Activated T-helper 1 cell treated with anti-CD3 and anti-CD28 coated beads, Interleukin-12 subunit alpha, Interleukin-12 subunit beta, Interleukin-2, Interleukin-4 antibody, amounts not matched to agents 30 ng/mL and 10 ng/mL and 1 ng/mL, durations not matched to agents 14 hours and 24 hours and 36 hours (primary cell): ENCODE data around the gene HSPA4L. TPM values are rescaled to one million over a fixed set of nuclear protein-coding genes. Genes with fewer than 3 reads are reported as not detected.

ENCODE experiments used
- DNase-seq: peaks from one replicate; pipeline ENCODE4 v3.0.0; 2021; ENCODE audit warnings: low spot score
- H3K27ac Mint-ChIP-seq: one replicate; pipeline ENCODE4 v1.8.0; 2021; ENCODE audit warnings: mild to moderate bottlenecking, mixed read lengths
- H3K27me3 Mint-ChIP-seq: one replicate; pipeline ENCODE4 v1.8.0; 2022; ENCODE audit warnings: mild to moderate bottlenecking, moderate library complexity, mixed read lengths; ENCODE audit not compliant: insufficient read depth
- H3K36me3 Mint-ChIP-seq: one replicate; pipeline ENCODE4 v1.8.0; 2021; ENCODE audit warnings: low read depth, mixed read lengths
- H3K4me1 Mint-ChIP-seq: one replicate; pipeline ENCODE4 v1.8.0; 2021; ENCODE audit warnings: low read depth, mixed read lengths
- H3K4me3 Mint-ChIP-seq: one replicate; pipeline ENCODE4 v1.8.0; 2021; ENCODE audit warnings: mild to moderate bottlenecking, moderate library complexity, mixed read lengths
- H3K9me3 Mint-ChIP-seq: one replicate; pipeline ENCODE4 v1.8.0; 2021; ENCODE audit warnings: mixed read lengths
- intact Hi-C: fragments of 100-400 bp; cut with micrococcal nuclease; formaldehyde crosslinking; loops from one replicate; pipeline ENCODE4 v1.15.1; 2024
- total RNA-seq: library from RNA; stranded (reverse); gene quantifications from 2 replicates; pipeline ENCODE4 v1.2.3, GENCODE V29; 2022

HSPA4L gene
- total RNA-seq, 1 donor from 2014 or later, result 2.5 TPM

GRCh38 chr4:127775843-127776242 is 6.3 kb upstream of the HSPA4L start:
- DNase-seq, result no peak
- H3K27me3 Mint-ChIP-seq, result peaks cover 43% of the 10 kb centered on the region
- intact Hi-C loops, result no loop called here
- no peak overlapping the region for H3K4me3 Mint-ChIP-seq
- peaks cover 9% of the 10 kb centered on the region for H3K4me1 Mint-ChIP-seq
- H3K36me3 Mint-ChIP-seq, result no peaks in the 10 kb centered on the region
- H3K9me3 Mint-ChIP-seq, result no peaks in the 10 kb centered on the region
- H3K27ac Mint-ChIP-seq, result no peak overlapping the region

DNA sequence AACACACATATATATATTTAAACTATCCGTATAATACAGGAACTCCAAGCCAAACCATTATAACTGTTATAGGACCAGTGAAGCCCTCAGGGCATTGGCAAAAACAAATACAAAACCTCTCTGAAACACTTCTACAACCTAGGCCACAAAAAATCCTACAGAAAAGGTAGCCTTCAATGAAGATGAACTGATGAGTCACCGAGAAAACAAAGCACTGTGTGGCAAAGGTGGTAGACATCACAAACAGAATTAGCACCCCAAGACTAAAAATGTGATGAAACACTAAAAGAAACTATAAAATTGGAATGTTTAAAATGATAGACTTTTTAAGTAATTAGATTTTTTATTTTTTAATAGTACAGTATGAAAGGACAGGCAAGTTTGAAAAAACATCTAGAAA is 5.5 kb upstream of the HSPA4L start:
- intact Hi-C loops, result no loop called here
- Mint-ChIP-seq H3K4me1 (peaks cover 14% of the 10 kb centered on the region), H3K36me3 (no peaks in the 10 kb centered on the region), H3K9me3 (no peaks in the 10 kb centered on the region), H3K4me3 (no peak overlapping the region), H3K27ac (no peak overlapping the region), H3K27me3 (peaks cover 50% of the 10 kb centered on the region)
- DNase-seq, result no peak

DNA sequence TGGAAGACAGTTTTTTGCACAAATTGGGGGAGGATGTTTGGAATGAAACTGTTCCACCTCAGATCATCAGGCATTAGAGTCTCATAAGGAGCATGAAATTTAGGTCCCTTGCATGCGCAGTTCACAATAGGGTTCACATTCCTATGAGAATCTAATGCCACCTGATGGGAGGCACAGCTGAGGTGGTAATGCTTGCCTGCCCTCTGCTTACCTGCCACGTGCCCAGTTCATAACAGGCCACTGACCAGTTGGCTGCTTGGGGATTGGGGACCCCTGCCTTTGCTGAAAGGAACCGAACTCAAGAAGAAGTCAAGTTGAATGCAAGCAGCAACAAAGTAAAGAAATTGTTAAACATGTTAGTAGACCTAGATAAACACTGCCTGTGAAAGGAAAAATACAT is 4.6 kb upstream of the HSPA4L start:
- Mint-ChIP-seq H3K36me3 (no peaks in the 10 kb centered on the region), H3K4me1 (peaks cover 16% of the 10 kb centered on the region), H3K4me3 (no peak overlapping the region), H3K27ac (no peak overlapping the region), H3K9me3 (no peaks in the 10 kb centered on the region), H3K27me3 (peaks cover 53% of the 10 kb centered on the region)
- no peak for DNase-seq
- intact Hi-C loops, result no loop called here

GRCh38 chr4:127778102-127778501 is 4.0 kb upstream of the HSPA4L start:
- Mint-ChIP-seq H3K36me3 (no peaks in the 10 kb centered on the region), H3K4me3 (no peak overlapping the region), H3K27ac (no peak overlapping the region), H3K27me3 (peaks cover 59% of the 10 kb centered on the region), H3K4me1 (peaks cover 23% of the 10 kb centered on the region), H3K9me3 (no peaks in the 10 kb centered on the region)
- intact Hi-C loops, result no loop called here
- DNase-seq, result no peak

GRCh38 chr4:127780598-127780997 is 1.5 kb upstream of the HSPA4L start:
- Mint-ChIP-seq H3K27ac (no peak overlapping the region), H3K36me3 (no peaks in the 10 kb centered on the region), H3K9me3 (no peaks in the 10 kb centered on the region), H3K4me1 (peaks cover 36% of the 10 kb centered on the region), H3K4me3 (peak overlapping the region; percentile 77), H3K27me3 (peaks cover 67% of the 10 kb centered on the region)
- intact Hi-C loops, result loop anchor here (5.0 to 10.0 kb wide), 5 partner anchors 158 to 1314 kb away; partner anchors contain the start of genes C4orf33, PGRMC2 and SCLT1
- no peak for DNase-seq

DNA sequence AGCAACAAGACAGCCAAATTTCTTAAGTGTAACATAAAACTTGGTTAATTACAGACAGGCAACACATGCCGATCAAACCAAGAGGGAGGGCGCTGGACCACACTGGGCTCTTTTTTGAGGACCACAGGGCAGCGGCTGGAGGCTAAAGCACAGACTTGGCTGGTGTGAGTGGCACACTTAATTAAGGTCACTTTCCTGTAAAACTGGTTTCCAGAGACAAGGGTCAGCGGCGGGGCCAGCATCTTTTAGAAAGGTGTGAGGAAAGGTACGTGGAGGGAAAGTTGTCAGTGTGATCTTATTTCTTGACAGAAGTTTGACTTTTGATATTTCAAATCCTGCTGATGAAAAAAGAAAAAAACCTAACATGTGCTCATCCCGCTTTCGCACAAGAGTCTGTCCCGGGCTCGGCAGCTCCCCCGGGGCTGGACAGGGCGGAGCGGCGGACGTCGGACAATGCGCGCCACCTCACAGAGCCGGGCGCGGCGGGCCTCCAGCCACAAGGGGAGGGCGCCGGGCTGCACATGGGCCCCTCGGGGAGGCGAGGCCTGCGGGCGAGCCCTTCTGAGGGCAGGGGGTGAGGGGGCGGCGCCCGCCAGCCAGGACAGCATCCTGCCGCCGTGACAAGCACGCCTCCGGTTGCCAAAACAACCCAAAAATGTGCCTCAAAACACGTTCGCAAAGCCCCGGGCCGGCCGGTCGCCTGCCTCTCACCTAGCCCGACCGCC is 660 bp upstream of the HSPA4L start:
- Mint-ChIP-seq H3K36me3 (no peaks in the 10 kb centered on the region), H3K4me1 (peaks cover 32% of the 10 kb centered on the region), H3K27ac (peak overlapping the region; percentile 62), H3K27me3 (peaks cover 67% of the 10 kb centered on the region), H3K9me3 (no peaks in the 10 kb centered on the region), H3K4me3 (peak overlapping the region; percentile 91)
- DNase-seq, result no peak
- intact Hi-C loops, result loop anchor here (1.0 to 10.0 kb wide), 8 partner anchors 99 to 1313 kb away; partner anchors contain the start of genes ABHD18, C4orf33, LARP1B and MFSD8

DNA sequence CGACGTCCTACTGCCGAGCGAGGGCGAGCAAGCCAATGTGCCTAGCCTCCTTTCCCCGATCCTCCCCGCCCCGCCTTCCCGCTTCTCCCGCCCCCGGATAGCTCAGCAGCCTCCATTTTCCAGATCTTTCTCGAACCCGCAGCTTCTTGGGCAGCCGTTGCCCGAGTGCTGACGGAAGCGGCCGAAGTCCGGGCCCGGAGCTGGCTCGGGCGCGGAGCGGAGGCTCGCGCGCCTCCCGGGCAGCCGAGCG is 172 bp upstream of the HSPA4L start:
- Mint-ChIP-seq H3K36me3 (no peaks in the 10 kb centered on the region), H3K4me3 (peak overlapping the region; percentile 91), H3K4me1 (peaks cover 32% of the 10 kb centered on the region), H3K27me3 (peaks cover 68% of the 10 kb centered on the region), H3K27ac (no peak overlapping the region), H3K9me3 (no peaks in the 10 kb centered on the region)
- intact Hi-C loops, result loop anchor here (1.0 to 10.0 kb wide), 8 partner anchors 98 to 1313 kb away; partner anchors contain the start of genes ABHD18, C4orf33, LARP1B and MFSD8
- DNase-seq, result no peak

GRCh38 chr4:127783026-127783769 is 1.1 kb downstream of the HSPA4L start:
- Mint-ChIP-seq H3K4me1 (peaks cover 32% of the 10 kb centered on the region), H3K36me3 (no peaks in the 10 kb centered on the region), H3K27ac (peak overlapping the region; percentile 97), H3K27me3 (peaks cover 58% of the 10 kb centered on the region), H3K4me3 (peak overlapping the region; percentile 91), H3K9me3 (no peaks in the 10 kb centered on the region)
- intact Hi-C loops, result loop anchor here (2.0 to 10.0 kb wide), 6 partner anchors 161 to 1312 kb away; partner anchors contain the start of genes C4orf33, LARP1B, PGRMC2 and SCLT1
- no peak for DNase-seq

DNA sequence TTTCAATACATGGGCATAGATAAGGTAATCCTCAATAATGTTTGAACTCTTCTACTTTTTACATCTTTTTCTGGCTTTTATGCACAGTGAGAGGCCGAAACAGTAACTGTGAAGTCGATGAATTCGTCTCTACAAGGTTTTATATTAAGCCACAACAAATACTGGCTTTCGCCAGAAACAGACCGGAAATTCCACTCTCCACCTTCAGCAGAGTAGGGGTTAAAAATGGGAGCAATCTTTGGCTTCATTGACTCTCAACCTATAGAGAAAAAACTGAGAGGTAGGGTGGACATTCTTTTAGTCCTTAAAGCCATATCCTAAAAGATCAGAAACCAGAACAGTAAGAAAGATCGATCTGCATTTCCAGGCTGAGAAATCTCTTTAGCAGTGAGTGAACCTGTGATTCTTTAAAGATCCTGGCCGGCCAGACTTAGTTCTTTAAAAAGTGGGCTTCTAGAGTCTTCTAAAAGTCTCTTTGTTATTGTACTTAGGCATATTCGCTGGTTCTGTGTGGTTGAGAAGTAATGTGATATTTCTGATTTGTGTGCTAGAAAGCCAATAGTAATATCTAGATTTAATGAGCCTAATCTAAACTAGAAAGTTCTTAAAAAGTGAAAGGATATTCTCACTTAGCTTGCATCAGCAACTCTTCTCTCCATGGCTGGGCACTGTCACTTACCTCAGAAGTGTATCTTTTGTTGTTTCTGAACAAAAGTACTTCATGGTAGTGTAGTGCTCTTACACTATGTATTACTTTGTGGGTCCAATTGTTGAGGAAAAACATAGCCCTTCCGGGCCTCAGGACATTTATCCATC is 2.0 kb downstream of the HSPA4L start:
- intact Hi-C loops, result loop anchor here (2.0 to 10.0 kb wide), 6 partner anchors 162 to 1311 kb away; partner anchors contain the start of genes C4orf33, LARP1B, PGRMC2 and SCLT1
- Mint-ChIP-seq H3K27me3 (peaks cover 57% of the 10 kb centered on the region), H3K4me3 (no peak overlapping the region), H3K9me3 (no peaks in the 10 kb centered on the region), H3K27ac (no peak overlapping the region), H3K36me3 (no peaks in the 10 kb centered on the region), H3K4me1 (peaks cover 32% of the 10 kb centered on the region)
- DNase-seq, result no peak

DNA sequence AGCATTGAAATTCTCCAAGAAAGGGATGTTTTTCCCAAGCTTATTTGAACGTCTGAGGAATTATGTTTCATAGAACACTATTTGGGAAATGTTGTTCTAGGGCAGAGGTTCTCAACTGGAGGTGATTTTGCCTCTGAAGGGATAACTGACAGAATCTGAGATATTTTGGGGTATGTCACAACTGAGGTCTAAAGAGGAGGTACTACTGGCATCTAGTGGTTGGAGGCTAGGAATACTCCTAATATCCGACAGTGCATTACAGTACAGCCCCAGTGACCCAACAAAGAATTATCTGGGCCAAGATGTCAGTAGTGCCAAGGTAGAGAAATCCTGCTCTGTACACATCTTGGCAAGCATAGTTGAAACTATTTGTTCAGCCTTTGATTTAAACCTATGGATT is 6.4 kb downstream of the HSPA4L start:
- Mint-ChIP-seq H3K36me3 (no peaks in the 10 kb centered on the region), H3K27me3 (peaks cover 43% of the 10 kb centered on the region), H3K9me3 (no peaks in the 10 kb centered on the region), H3K4me3 (no peak overlapping the region), H3K27ac (no peak overlapping the region), H3K4me1 (peaks cover 11% of the 10 kb centered on the region)
- no peak for DNase-seq
- intact Hi-C loops, result loop anchor here (10.0 kb wide), 2 partner anchors 386 to 1306 kb away; partner anchors contain the start of genes C4orf33 and SCLT1

GRCh38 chr4:127791391-127791790 is 9.3 kb downstream of the HSPA4L start:
- no peak for DNase-seq
- H3K9me3 Mint-ChIP-seq, result no peaks in the 10 kb centered on the region
- no peak overlapping the region for H3K4me3 Mint-ChIP-seq
- no peaks in the 10 kb centered on the region for H3K36me3 Mint-ChIP-seq
- no peak overlapping the region for H3K27ac Mint-ChIP-seq
- H3K4me1 Mint-ChIP-seq, result no peaks in the 10 kb centered on the region
- peaks cover 35% of the 10 kb centered on the region for H3K27me3 Mint-ChIP-seq
- intact Hi-C loops, result no loop called here

- Mint-ChIP-seq H3K9me3 (no peaks in the 10 kb centered on the region), H3K27me3 (peaks cover 34% of the 10 kb centered on the region)
- no peak for DNase-seq
Measured at GRCh38 chr4:127793528-127793927, 11.4 kb downstream of the HSPA4L start.

More at GRCh38 chr4:127793528-127793927, 11.4 kb downstream of the HSPA4L start:
- Mint-ChIP-seq H3K27ac (no peak overlapping the region), H3K4me1 (no peaks in the 10 kb centered on the region), H3K4me3 (no peak overlapping the region), H3K36me3 (no peaks in the 10 kb centered on the region)
- intact Hi-C loops, result no loop called here
